GM12878 (cell line): ENCODE measurements around the gene RTP5. TPM values are rescaled to one million over a fixed set of nuclear protein-coding genes. Genes with fewer than 3 reads are reported as not detected.

Experiments used
- ATAC-seq: fragments of 200-7000 bp; cut with Tn5 transposase; 3 replicates; pipeline ENCODE4 v1.9.1; 2020; ENCODE audit warnings: mild to moderate bottlenecking, moderate library complexity
- BruUV-seq: library from RNA; stranded (reverse); fragments of 400-500 nt; replicated peaks from 2 replicates; lab custom pipeline; 2021; lab: Mats Ljungman, UMichigan
- CTCF ChIA-PET: fragments of 300-600 bp; sonication (Branson Sonifier 250); formaldehyde crosslinking; extraction: SDS; loops from one replicate; lab custom pipeline; 2021; ENCODE audit warnings: inconsistent platforms; lab: Yijun Ruan, JAX
- POLR2A ChIA-PET: fragments of 350-600 bp; formaldehyde crosslinking; extraction: SDS; loops from one replicate; lab custom pipeline; 2021; ENCODE audit warnings: inconsistent platforms; lab: Charles Lee
- RAD21 ChIA-PET: fragments of 300-600 bp; sonication (Branson Sonifier 250); formaldehyde crosslinking; loops from one replicate; lab custom pipeline; 2023; ENCODE audit warnings: antibody characterized with exemption; ENCODE audit not compliant: unreplicated experiment; lab: Charles Lee
- SMC1A ChIA-PET: fragments of 300-600 bp; sonication (Branson Sonifier 250); formaldehyde crosslinking; loops from one replicate; lab custom pipeline; 2023; ENCODE audit not compliant: unreplicated experiment, uncharacterized antibody; lab: Charles Lee
- DNase-seq: peaks from one replicate; pipeline ENCODE4 v3.0.0-alpha.2; 2011; ENCODE audit warnings: low read depth, low spot score
- FAIRE-seq: peaks from 3 replicates; lab custom pipeline; 2011; peaks lifted over from hg19 to GRCh38; lab: Jason Lieb, UNC
- H2AFZ ChIP-seq: 2 replicates; pipeline ENCODE4 v1.6.0; 2011; ENCODE audit warnings: low read depth, low read length, control low read depth; ENCODE audit not compliant: control insufficient read depth
- H3K27ac ChIP-seq: 2 replicates; pipeline ENCODE4 v1.5.1; 2011; ENCODE audit warnings: control low read depth; ENCODE audit not compliant: control insufficient read depth, insufficient read depth
- H3K27me3 ChIP-seq, 2 experiments: replicated peaks in 1 of 2; 2 replicates each; pipeline versions ENCODE4 v1.6.0 to v1.6.1; 2011; ENCODE audit warnings: low read length in 1 of 2; ENCODE audit not compliant: control insufficient read depth in 2 of 2, insufficient read depth in 2 of 2
- H3K36me3 ChIP-seq, 2 experiments: 2 replicates each; pipeline ENCODE4 v1.5.1; 2011; ENCODE audit warnings: low read length in 1 of 2; ENCODE audit not compliant: control insufficient read depth in 2 of 2, insufficient read depth in 2 of 2
- H3K4me1 ChIP-seq: 2 replicates; pipeline ENCODE4 v1.6.1; 2011; ENCODE audit warnings: mild to moderate bottlenecking, low read length, moderate library complexity, mixed read lengths; ENCODE audit not compliant: control insufficient read depth, insufficient read depth
- H3K4me2 ChIP-seq: 2 replicates; pipeline ENCODE4 v1.6.0; 2011; ENCODE audit warnings: control low read depth; ENCODE audit not compliant: control insufficient read depth, insufficient read depth
- H3K4me3 ChIP-seq: fragments of 200-600 bp; sonication (generic); 2 replicates; pipeline ENCODE4 v1.5.1; 2016
- H3K79me2 ChIP-seq: 2 replicates; pipeline ENCODE4 v1.6.0; 2011; ENCODE audit warnings: low read length; ENCODE audit not compliant: control insufficient read depth, insufficient read depth
- H3K9ac ChIP-seq: 2 replicates; pipeline ENCODE4 v1.8.0; 2011; ENCODE audit warnings: low read length, control low read depth, mixed read lengths; ENCODE audit not compliant: control insufficient read depth, insufficient read depth
- H3K9me3 ChIP-seq: replicated peaks from 3 replicates; pipeline ENCODE4 v1.5.1; 2011; ENCODE audit warnings: mild to moderate bottlenecking, low read length; ENCODE audit not compliant: control insufficient read depth, insufficient read depth
- H4K20me1 ChIP-seq: 2 replicates; pipeline ENCODE4 v1.6.0; 2011; ENCODE audit not compliant: control insufficient read depth, insufficient read depth
- CEBPB ChIP-seq, 2 experiments: fragments of 150-350 bp in 1 of 2; IDR thresholded peaks; 2 replicates each; pipeline ENCODE4 v1.6.1; 2012 to 2014; ENCODE audit warnings: low read depth in 2 of 2, low read length in 2 of 2, borderline replicate concordance in 1 of 2, inconsistent platforms in 1 of 2
- NR2F1 ChIP-seq: fragments of 450-650 bp; conservative IDR thresholded peaks from 2 replicates; pipeline ENCODE4 v1.6.1; 2017; ENCODE audit warnings: mild to moderate bottlenecking
- RELA ChIP-seq: fragments of 450-650 bp; IDR thresholded peaks from 2 replicates; pipeline ENCODE4 v1.8.0; 2014; ENCODE audit warnings: borderline replicate concordance; ENCODE audit not compliant: partially characterized antibody
- SPI1 ChIP-seq: IDR thresholded peaks from 2 replicates; pipeline ENCODE4 v1.6.1; 2011; ENCODE audit warnings: low read depth, mild to moderate bottlenecking, low read length, moderate library complexity, borderline replicate concordance; ENCODE audit not compliant: insufficient read depth
- SUPT20H ChIP-seq: IDR thresholded peaks from 2 replicates; pipeline ENCODE4 v1.6.1; 2011; ENCODE audit warnings: low read depth, mild to moderate bottlenecking, low read length, moderate library complexity, borderline replicate concordance; ENCODE audit not compliant: control insufficient read depth
- TCF3 ChIP-seq: IDR thresholded peaks from 2 replicates; pipeline ENCODE4 v1.6.1; 2012; ENCODE audit warnings: low read depth, mild to moderate bottlenecking, low read length, borderline replicate concordance; ENCODE audit not compliant: insufficient read depth
- WGBS: methylation state at CpG from one replicate; pipeline ENCODE4 v1.1.6; 2016; ENCODE audit warnings: low lambda C conversion rate; ENCODE audit not compliant: insufficient replicate concordance, insufficient coverage; ENCODE audit errors: missing lambda C conversion rate; 5-methylcytosine and 5-hydroxymethylcytosine counted together
- in situ Hi-C: fragments of 300-500 bp; cut with MboI; formaldehyde crosslinking; loops from 9 replicates; pipeline ENCODE4 v1.14.3; 2018; ENCODE audit warnings: mixed read lengths
- intact Hi-C: fragments of 100-400 bp; cut with micrococcal nuclease; formaldehyde crosslinking; loops from one replicate; pipeline ENCODE4 v1.14.2; 2022; ENCODE audit not compliant: unreplicated experiment
- polyA plus RNA-seq, 11 experiments: library from polyadenylated mRNA; depleted of rRNA in 4 of 11; unstranded in 6 of 11; stranded (reverse) in 5 of 11; fragments of >200 nt; fragmentation: Nextera tagmentation in 4 of 11; fragmentation: Illumina TruSeq in 1 of 11; extraction: Ambion mirVana in 4 of 11; extraction: Trizol in 1 of 11; gene quantifications; 1 replicate in 1 of 11; 2 replicates in 10 of 11; pipeline versions ENCODE4 v1.2.1 to v1.2.3, GENCODE V29; 2011 to 2016; ENCODE audit warnings: inconsistent platforms in 2 of 11, missing spikeins in 2 of 11, low read depth in 1 of 11
- total RNA-seq, 4 experiments: library from RNA; depleted of rRNA in 3 of 4; stranded (reverse); fragments of >200 nt in 3 of 4; fragmentation: Illumina TruSeq in 1 of 4; extraction: Trizol in 1 of 4; gene quantifications; 2 replicates each; pipeline versions ENCODE4 v1.2.1 to v1.2.3, GENCODE V29; 2013 to 2021
- TF ChIP-seq, protein P1 (sequence below): fragments of 450-650 bp; formaldehyde crosslinking; IDR thresholded peaks from 2 replicates; pipeline ENCODE4 v1.5.0; 2022; ENCODE audit warnings: mild to moderate bottlenecking, missing genetic modification characterization
- TF ChIP-seq, protein P2 (sequence below): fragments of 450-650 bp; IDR thresholded peaks from 2 replicates; pipeline ENCODE4 v1.6.1; 2017; ENCODE audit warnings: mild to moderate bottlenecking, moderate library complexity
- TF ChIP-seq, protein P3 (sequence below): fragments of 150-350 bp; IDR thresholded peaks from 2 replicates; pipeline ENCODE4 v1.6.1; 2016; ENCODE audit warnings: low read depth, low read length

Gene RTP5
- total and polyA plus RNA-seq, 10 of the 15 experiments (the other 5 are each of a cell fraction or from before 2014, with no cell fraction given) = 0.05 TPM; not detected in 9

DNA sequence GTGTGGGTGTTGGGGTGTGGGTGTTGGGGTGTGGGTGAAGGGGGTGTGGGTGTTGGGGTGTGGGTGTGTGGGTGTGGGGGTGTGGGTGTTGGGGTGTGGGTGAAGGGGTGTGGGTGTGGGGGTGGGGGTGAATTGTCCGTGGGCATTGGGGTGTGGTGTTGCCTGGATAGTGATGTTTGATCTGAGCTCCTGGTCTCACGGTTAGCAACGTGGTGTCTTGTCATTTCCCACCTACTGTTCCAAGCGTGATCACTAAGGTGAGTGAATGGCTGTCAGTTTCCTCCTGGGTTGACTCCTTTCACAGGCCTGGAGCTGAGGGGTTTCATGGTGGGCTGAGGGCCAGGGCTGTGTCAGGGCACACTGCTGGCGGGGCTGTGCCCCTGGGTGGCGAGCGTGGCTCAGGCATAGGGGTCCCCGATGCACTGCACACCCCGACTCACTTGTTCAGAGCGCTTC, 27.2 kb downstream of the RTP5 start:
- FAIRE-seq (no peak), ATAC-seq (no peak)
- BruUV-seq = no TSS peak
- no peak for TF ChIP-seq NR2F1
- TF ChIP-seq, protein P1, sequence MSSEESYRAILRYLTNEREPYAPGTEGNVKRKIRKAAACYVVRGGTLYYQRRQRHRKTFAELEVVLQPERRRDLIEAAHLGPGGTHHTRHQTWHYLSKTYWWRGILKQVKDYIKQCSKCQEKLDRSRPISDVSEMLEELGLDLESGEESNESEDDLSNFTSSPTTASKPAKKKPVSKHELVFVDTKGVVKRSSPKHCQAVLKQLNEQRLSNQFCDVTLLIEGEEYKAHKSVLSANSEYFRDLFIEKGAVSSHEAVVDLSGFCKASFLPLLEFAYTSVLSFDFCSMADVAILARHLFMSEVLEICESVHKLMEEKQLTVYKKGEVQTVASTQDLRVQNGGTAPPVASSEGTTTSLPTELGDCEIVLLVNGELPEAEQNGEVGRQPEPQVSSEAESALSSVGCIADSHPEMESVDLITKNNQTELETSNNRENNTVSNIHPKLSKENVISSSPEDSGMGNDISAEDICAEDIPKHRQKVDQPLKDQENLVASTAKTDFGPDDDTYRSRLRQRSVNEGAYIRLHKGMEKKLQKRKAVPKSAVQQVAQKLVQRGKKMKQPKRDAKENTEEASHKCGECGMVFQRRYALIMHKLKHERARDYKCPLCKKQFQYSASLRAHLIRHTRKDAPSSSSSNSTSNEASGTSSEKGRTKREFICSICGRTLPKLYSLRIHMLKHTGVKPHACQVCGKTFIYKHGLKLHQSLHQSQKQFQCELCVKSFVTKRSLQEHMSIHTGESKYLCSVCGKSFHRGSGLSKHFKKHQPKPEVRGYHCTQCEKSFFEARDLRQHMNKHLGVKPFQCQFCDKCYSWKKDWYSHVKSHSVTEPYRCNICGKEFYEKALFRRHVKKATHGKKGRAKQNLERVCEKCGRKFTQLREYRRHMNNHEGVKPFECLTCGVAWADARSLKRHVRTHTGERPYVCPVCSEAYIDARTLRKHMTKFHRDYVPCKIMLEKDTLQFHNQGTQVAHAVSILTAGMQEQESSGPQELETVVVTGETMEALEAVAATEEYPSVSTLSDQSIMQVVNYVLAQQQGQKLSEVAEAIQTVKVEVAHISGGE = no peak
- no peak for TF ChIP-seq TCF3
- TF ChIP-seq, protein P2, sequence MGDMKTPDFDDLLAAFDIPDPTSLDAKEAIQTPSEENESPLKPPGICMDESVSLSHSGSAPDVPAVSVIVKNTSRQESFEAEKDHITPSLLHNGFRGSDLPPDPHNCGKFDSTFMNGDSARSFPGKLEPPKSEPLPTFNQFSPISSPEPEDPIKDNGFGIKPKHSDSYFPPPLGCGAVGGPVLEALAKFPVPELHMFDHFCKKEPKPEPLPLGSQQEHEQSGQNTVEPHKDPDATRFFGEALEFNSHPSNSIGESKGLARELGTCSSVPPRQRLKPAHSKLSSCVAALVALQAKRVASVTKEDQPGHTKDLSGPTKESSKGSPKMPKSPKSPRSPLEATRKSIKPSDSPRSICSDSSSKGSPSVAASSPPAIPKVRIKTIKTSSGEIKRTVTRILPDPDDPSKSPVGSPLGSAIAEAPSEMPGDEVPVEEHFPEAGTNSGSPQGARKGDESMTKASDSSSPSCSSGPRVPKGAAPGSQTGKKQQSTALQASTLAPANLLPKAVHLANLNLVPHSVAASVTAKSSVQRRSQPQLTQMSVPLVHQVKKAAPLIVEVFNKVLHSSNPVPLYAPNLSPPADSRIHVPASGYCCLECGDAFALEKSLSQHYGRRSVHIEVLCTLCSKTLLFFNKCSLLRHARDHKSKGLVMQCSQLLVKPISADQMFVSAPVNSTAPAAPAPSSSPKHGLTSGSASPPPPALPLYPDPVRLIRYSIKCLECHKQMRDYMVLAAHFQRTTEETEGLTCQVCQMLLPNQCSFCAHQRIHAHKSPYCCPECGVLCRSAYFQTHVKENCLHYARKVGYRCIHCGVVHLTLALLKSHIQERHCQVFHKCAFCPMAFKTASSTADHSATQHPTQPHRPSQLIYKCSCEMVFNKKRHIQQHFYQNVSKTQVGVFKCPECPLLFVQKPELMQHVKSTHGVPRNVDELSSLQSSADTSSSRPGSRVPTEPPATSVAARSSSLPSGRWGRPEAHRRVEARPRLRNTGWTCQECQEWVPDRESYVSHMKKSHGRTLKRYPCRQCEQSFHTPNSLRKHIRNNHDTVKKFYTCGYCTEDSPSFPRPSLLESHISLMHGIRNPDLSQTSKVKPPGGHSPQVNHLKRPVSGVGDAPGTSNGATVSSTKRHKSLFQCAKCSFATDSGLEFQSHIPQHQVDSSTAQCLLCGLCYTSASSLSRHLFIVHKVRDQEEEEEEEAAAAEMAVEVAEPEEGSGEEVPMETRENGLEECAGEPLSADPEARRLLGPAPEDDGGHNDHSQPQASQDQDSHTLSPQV = no peak
- TF ChIP-seq SUPT20H = no peak
- TF ChIP-seq SPI1 = no peak
- TF ChIP-seq RELA = no peak
- TF ChIP-seq CEBPB (IDR thresholded peaks at IDR 0.05; ENCODE audit: borderline replicate concordance in 1 of 2, low read depth in 2 of 2, low read length in 2 of 2) = no peak
- TF ChIP-seq, protein P3, sequence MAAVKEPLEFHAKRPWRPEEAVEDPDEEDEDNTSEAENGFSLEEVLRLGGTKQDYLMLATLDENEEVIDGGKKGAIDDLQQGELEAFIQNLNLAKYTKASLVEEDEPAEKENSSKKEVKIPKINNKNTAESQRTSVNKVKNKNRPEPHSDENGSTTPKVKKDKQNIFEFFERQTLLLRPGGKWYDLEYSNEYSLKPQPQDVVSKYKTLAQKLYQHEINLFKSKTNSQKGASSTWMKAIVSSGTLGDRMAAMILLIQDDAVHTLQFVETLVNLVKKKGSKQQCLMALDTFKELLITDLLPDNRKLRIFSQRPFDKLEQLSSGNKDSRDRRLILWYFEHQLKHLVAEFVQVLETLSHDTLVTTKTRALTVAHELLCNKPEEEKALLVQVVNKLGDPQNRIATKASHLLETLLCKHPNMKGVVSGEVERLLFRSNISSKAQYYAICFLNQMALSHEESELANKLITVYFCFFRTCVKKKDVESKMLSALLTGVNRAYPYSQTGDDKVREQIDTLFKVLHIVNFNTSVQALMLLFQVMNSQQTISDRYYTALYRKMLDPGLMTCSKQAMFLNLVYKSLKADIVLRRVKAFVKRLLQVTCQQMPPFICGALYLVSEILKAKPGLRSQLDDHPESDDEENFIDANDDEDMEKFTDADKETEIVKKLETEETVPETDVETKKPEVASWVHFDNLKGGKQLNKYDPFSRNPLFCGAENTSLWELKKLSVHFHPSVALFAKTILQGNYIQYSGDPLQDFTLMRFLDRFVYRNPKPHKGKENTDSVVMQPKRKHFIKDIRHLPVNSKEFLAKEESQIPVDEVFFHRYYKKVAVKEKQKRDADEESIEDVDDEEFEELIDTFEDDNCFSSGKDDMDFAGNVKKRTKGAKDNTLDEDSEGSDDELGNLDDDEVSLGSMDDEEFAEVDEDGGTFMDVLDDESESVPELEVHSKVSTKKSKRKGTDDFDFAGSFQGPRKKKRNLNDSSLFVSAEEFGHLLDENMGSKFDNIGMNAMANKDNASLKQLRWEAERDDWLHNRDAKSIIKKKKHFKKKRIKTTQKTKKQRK = no peak

More for the DNA sequence above, 27.2 kb downstream of the RTP5 start:
- no peak overlapping the region for H3K9ac ChIP-seq
- no peak overlapping the region for H3K4me2 ChIP-seq
- ChIA-PET POLR2A (no interaction called here), RAD21 (no interaction called here), CTCF (no interaction called here), SMC1A (no interaction called here)
- WGBS = 98% methylated on average over 9 of the region's 10 CpGs
- no peaks in the 10 kb centered on the region for H3K27me3 ChIP-seq
- H3K79me2 ChIP-seq = no peaks in the 10 kb centered on the region
- H4K20me1 ChIP-seq = no peaks in the 10 kb centered on the region
- H3K4me3 ChIP-seq = no peak overlapping the region
- H3K36me3 ChIP-seq = no peaks in the 10 kb centered on the region; a peak in 1 of 4 replicates
- intact Hi-C loops (no loop called here), in situ Hi-C loops (no loop called here)
- H3K27ac ChIP-seq = no peak overlapping the region
- DNase-seq = no peak
- H2AFZ ChIP-seq = no peak overlapping the region
- no peaks in the 10 kb centered on the region for H3K4me1 ChIP-seq
- no peaks in the 10 kb centered on the region; the same call in 2 of the 3 replicates for H3K9me3 ChIP-seq
